ENCODE measurements around the gene INHBB.

Gene INHBB

DNA sequence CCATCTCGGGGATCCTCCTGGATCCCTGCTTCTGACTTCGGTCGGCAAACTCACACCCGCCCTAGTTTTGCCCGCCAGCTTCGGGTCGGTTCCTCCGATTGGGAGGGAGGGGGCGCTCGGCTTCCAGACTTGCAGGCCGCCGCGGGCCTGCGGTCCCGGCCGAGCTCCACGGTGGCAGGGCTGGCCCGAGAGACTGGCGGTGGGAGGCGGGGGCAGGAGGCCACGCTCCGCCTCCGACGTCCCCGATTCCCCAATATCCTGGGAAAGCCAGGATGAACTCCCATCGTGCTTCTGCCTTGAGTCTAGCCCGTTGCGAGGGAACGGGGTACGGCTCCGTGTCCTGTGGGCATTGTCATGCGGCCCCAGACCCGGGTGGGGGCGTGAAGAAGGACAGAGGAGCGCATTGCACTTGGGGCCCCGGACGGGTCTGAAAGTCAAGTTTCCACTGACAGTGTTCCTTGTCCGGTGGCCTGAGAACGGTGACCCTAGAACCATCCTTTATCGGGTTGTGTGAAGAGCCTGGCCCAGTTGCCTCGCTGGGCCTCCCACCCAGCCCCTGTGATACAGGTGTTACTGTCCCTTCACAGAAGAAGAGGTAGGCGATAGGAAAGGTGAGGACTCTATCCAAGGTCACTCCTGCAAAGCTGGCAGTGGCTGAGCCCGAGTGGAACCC is 2.4 kb upstream of the INHBB start:
- peak; percentile 72 for DNase-seq

DNA sequence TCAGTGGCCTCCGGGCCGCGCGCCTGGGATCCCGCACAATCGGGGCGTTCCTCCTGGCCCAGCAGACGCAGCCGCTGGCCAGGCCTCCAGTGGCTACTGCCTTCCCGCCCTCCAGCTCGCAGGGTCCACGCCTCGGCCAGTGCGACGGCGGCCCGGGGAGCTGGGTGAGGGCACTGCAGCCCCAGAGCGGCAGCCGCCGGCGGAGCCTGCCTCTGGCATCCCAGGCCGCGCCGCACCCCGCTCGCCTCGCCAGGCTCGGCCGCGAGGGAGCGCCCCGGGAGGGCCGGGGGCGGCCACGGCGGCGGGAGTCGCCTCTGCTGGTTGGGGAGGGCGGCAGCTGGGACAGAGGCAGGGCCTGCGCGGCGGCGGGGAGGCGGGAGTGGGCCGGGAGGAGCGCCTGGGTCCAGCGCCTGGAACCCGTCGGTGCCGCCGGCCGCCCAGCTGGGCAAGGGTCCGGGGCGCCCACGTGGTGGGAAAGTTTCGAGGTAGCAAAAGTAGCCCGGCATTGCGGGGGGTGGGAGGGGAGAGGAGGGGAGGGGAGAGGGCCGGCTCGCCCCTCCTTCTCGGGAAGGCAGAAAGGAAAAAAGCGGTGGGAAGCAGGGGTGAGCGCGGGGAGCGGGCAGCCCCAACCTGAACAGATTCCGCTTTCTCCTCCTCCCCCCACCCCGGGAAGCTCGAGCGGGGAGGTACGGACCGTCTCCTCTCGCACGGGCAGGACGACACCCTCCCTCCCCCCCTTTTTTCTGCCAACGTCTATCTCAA is 1.5 kb upstream of the INHBB start:
- no peak for DNase-seq

DNA sequence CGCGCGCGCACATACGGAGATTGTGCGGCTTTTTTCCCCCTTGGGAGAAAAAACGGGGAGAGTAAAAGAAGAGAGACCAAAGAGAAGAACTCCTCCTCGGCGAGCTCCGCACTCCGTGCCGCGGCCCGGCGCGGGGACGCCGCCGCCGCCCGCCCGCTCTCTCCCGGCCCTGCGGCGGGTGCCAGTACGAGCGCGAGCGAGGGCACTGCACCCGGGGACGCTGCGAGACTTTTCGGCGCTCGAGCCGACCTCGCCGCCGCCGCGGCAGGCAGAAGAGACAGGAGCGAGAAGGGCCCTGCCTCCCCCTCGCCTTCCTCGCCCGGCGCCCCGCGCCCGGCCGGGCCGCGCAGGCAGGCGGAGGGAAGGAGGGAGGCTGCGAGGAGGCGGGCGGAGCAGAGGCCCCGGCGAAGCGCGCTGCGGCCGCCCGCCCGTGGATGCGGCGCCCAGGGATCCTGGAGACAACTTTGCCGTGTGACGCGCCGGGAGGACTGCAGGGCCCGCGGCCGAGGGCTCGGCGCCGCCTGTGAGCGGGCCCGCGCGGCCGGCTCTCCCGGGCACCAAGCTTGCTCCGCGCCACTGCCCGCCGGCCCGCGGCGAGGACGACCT is 857 bp upstream of the INHBB start:
- no peak for DNase-seq

DNA sequence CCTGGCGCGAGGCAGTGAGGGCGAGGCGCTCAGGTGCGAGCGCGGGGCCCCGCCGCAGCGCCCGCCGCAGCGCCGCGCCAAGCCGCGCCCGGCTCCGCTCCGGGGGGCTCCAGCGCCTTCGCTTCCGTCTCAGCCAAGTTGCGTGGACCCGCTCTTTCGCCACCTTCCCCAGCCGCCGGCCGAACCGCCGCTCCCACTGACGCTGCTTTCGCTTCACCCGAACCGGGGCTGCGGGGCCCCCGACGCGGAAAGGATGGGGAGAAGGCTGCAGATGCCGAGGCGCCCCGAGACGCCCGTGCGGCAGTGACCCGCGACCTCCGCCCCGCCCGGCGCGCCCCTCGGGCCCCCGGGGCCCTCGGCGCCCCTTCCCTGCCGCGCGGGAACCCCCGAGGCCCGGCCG is 328 bp upstream of the INHBB start:
- no peak for DNase-seq

DNA sequence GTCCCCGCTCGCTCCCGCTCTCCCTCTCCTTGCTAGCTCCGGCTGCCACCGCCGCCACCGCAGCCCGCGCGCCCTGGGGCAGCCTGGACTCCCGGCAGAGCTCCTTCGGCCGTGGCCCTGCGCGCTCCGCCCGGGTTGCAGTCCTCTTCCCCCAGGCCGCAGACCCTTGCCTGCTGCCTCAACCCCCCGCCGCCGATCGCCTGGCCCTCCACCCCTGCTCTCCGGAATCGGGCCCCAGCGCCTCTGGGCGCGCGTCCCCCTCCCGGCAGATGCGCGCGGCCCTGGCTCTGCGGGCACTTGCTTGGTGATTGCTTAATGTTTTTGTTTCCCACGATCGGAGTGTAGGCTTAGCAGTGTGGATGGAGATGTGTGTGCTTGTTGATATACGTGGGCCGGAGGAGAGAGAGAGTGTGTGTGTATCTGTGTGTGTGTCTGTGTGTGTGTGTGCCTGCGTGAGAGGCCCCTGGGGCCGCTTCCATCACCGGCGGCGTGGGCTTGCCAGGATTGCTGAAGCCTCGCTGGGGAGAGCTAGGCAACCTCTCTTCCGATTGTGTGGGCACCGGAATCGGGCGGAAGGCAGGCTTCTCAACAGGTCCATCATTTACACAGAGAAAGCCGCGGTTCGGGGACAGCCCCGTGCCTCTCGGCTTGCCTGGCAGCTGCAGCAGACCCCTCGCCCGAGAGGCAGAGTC is 877 bp downstream of the INHBB start:
- DNase-seq = no peak

DNA sequence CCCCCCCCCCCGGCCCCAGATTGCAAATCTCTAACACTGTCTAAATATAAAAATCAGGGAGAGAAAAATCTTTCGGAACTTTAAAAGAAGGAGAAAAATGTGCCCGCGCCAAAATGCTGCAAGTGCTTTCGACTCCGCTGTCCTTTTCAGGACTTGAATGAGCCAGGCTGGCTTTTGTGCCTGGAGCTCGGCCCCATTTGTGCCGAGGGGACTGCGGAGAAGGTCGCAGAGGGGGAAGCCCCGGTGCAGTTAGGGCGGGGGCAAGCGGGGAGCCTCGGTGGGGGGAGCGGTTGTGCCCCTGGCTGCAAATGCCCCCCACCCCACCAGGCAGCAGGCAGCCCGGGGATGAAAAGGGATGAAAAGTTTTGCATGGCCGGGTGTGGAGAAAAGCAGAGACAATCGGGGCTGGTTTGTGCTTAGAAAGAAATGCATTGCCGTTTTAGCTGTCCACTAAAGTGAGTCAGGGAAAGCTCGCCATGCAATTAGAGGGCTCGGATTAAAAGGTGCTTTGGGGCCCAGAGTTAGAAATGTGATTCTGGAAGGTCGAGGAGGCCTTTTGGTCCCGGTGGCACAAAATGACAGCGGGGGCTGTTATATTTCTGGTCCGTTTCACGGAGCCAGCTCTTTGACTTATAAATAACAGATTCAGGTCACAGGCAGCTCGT is 1.6 kb downstream of the INHBB start:
- no peak for DNase-seq

DNA sequence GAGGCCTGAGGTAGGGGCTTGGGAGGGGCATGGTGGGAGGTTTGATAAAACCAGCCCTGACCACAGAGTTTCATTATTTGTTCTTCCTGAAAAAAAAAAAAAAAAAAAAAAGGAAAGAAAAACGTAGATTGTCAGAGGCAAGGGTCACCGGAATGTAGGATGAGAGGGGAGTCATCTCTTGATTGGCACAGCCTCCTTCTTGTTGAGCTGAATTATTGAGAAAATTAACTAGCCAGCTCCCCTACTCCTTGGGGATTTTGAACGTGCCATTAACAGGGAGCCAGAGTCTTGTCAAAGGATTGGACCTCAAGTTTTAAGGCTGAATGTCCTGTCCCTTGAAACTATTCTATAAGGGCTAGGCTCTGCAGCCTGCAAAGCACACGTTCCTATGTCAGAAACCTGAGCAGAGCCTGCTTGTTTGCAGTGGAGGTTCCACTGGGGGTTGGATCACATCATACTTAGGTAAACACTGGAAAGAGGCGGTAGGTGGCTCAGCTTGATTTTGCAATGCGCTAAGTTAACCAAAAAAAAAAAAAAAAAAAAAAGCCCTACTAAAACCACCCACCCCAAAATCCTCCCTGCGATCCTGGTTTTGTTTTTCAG is 2.3 kb downstream of the INHBB start:
- DNase-seq = no peak

DNA sequence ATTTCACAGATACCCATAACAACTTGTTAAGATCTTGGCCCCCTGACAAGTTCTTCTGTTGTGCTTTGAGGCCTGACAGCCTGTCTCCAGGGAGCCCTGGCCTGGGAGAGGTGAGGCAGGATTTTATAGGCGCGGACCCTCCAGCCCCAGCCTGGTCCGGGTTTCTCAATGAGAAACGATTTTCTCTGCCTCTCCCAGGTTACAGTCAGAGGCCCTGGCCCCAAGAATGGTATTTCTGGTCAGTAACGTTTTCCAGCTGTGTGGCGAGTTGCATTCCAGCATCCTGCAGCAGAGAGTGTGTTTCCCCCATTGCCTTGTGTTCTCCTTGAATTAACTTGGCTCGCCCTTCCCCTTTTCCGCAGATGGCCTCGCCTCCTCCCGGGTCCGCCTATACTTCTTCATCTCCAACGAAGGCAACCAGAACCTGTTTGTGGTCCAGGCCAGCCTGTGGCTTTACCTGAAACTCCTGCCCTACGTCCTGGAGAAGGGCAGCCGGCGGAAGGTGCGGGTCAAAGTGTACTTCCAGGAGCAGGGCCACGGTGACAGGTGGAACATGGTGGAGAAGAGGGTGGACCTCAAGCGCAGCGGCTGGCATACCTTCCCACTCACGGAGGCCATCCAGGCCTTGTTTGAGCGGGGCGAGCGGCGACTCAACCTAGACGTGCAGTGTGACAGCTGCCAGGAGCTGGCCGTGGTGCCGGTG is 3.0 kb downstream of the INHBB start:
- peak; percentile 42 for DNase-seq

DNA sequence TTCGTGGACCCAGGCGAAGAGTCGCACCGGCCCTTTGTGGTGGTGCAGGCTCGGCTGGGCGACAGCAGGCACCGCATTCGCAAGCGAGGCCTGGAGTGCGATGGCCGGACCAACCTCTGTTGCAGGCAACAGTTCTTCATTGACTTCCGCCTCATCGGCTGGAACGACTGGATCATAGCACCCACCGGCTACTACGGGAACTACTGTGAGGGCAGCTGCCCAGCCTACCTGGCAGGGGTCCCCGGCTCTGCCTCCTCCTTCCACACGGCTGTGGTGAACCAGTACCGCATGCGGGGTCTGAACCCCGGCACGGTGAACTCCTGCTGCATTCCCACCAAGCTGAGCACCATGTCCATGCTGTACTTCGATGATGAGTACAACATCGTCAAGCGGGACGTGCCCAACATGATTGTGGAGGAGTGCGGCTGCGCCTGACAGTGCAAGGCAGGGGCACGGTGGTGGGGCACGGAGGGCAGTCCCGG is 3.5 kb downstream of the INHBB start:
- DNase-seq = no peak

DNA sequence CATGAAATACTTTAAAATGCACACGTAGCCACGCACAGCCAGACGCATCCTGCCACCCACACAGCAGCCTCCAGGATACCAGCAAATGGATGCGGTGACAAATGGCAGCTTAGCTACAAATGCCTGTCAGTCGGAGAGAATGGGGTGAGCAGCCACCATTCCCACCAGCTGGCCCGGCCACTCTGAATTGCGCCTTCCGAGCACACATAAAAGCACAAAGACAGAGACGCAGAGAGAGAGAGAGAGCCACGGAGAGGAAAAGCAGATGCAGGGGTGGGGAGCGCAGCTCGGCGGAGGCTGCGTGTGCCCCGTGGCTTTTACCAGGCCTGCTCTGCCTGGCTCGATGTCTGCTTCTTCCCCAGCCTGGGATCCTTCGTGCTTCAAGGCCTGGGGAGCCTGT is 4.1 kb downstream of the INHBB start:
- no peak for DNase-seq

DNA sequence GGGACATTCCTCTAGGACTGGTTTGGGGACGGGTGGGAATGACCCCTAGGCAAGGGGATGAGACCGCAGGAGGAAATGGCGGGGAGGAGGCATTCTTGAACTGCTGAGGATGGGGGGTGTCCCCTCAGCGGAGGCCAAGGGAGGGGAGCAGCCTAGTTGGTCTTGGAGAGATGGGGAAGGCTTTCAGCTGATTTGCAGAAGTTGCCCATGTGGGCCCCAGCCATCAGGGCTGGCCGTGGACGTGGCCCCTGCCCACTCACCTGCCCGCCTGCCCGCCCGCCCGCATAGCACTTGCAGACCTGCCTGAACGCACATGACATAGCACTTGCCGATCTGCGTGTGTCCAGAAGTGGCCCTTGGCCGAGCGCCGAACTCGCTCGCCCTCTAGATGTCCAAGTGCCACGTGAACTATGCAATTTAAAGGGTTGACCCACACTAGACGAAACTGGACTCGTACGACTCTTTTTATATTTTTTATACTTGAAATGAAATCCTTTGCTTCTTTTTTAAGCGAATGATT is 4.9 kb downstream of the INHBB start:
- DNase-seq = no peak

DNA sequence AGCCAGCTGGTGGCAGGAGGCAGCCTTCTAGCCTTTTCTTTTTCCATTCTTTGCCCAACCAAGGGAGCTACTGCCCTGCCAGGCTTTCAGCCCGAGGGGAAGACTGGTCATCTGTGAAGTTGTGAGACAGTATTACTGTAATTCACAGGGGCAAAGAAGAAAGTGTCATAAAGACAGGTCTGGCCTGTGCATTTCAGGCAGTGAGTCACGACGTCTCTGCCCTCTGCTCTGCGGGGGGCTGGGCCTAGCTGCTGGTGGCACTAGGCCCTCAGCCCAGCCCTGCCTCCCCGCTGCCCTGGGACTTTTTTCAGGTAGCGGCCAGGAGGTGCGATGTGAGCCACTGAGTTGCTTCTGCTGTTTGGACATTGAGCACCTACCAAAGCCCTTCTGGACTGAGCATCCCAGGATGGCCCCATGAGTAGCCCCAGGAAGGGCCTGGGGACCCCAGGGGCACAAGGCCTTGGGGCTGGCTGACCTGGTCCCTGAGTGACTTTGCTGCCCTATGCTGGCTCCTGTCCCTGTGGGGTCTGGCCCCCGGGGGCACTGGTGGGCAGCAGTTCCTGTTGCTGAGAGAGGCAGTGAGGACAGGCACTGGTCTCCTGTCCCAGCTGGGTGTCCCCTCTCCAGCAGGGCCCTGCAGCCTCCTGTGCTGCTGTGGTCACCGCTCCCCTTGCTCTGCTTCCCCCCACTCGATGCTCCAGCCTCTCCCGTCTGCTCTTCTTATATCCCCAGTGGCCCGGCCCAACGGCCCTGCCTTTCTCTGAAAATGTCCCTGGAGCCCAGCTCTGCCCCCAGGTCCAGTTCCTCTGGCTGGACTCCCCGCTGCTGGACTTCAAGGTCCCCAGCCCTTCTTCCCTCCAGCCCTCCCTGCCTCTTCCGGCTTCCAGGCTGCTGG is 7.0 kb downstream of the INHBB start:
- no peak for DNase-seq

DNA sequence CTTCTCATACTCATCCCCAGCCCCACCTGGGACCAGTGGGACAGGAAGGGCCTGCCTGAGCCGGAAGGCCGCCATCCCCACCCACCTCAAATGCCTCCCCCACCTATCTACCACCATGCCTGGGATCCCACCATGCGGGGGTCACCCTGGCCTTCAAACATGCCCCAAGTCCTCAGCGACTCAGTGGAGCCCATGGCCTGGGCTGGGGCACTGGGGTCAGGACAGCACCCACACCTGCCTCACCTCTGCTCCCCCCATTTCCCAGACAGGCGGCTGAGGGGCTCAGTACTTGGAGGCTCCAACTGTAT is 7.6 kb downstream of the INHBB start:
- no peak for DNase-seq

DNA sequence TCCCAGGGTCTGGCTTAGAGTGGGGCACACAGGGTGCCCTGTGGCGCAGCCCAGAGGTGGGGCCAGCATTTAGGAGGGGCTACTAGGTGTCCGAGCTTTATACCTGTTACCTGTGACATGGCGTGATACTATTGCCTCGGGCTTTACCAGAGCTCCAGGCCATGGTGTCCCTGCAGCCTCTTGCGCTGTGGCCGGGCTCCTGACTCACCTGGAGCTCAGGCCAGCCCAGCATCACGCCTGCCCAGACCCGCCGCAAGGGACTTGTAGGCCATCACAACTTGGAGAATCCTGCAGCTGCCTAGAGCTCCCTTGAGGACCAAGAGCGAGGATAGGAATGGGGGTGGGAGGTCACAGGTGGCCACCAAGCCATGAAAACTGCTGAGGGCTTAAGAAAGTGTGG is 8.0 kb downstream of the INHBB start:
- no peak for DNase-seq

DNA sequence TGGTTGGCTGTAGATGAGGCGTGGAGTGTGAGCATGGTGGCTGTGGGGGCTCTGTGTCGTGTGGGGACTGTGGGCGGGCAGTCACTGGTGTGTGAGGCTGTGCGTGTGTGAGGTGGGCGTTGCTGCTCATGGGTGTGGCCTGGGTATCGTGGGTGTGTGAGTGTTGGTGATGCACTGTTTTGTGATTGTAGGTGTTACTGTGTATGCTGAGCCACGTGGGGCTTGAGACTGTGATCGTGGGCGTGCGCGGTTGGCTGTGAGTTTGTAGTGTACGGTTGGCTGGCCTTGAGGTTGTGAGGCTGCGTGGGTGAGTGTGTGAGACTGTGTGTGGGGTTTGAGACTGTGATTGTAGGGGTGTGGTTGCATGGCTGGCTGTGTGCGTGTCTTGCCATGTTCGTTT is 8.5 kb downstream of the INHBB start:
- DNase-seq = no peak

DNA sequence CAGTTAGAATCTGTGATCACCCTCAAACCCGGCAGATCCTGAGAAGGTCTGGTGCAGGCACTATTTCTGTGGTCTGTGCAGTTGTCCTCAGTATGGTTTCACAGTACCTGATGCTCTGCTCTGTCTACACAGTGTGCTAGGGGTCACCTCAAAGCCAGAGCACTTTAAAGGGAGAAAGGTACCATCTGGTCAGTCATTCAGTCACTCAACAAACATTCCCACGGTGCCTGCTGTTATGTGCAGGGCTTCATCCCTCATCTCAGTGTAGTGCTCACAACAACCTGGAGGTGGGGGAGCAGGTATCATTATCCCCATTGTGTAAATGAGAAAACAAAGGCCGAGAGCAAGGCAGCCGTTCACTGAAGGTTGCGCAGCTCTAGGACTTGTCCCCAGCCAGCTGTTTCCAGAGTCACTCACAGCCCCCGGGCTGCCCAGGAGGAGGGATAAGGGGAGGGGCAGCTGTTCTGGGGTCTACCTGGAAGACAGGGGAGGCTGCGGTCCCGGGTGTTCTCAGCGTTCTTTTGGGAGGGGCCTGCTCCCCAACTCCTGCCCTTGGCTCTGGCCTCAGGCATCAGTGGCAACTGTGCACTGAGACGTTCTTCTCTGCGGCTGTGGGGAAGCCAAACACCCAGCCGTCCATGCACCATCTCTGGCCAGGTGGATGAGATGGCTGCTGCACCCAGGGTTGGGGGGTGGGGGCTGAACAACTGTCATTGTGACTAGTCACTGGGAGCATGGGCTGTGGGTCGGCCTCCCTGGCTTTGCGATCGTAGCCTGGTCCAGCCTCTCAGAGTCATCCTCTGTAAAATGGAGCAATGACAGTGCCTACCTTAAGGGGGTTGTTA is 9.2 kb downstream of the INHBB start:
- DNase-seq = no peak

DNA sequence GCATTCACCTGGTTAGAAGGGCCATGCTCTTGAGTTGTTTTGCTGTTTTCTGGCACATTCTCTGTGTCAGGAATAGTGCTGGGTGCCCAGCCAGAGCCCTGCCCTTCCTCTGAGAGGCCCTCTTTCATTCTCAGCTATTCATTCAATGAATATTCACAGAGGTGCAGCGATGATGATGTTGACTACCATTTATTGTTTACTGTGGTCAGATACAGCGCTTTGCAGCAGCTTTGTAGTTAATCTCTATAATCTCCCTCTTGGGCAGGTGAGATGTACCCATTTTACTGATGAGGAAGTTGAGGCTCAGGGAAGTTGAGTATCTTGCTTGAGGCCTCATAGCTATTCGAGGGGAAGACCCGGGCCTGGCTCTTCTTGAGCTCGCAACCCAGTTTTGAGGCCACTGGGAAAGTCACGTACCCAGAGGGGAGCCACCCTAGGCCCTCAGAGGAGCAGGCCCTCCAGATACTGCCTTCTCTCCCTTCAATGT is 9.9 kb downstream of the INHBB start:
- no peak for DNase-seq

DNA sequence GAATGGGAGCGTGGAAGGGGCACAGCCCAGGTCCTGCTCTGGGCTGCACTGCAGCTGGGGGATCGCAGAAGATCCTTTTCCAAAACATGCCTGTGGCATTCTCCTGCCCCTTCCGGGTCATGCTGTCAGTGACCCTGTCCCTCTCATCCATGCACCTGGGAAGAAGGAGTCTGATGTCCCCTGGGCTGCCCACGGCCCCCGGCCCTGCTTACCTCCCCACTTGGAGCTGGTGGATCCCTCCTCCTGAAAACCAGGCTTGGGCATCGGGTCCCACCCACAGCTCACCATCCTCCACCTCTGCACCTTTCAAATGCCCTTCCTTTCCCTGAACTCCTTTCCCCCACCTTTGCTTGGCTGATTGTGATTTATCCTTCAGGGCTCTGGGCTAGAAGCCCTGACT is 11.8 kb downstream of the INHBB start:
- no peak for DNase-seq

DNA sequence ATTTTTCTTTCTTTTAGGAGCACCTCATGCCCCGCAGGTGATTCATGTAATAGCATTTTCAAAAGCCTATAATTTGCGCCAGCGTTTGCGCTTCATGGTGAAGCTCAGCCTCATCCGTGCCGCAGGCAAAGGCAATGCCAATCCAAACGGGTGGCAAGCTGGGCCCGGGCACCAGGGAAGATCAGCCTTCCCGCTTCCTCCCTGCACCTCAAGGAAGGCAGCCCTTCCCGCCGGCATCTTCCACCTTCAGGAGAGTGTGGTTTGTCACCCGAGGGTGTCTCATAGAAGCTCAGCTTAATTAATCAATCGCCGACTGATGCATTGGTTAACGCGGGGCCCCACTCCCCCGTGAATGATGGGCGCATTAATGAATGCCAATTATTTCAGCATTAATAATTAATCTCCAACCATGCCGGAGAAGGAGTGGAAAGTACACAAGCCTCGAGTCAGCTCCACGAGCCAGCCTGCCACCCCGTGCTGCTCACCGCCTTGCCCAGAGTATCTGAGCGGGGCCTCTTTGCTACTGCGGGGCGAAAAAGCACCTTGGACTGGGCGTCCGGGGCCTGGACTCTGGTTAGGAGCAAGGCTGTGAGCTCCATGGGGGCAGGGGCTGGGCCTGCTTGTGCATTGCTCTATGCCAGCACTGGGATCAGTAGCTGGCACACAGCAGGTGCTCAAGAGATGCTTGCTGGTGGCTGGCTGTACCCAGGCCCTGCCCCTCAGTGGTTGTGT is 13.0 kb downstream of the INHBB start:
- DNase-seq = no peak
